Measurements from ENCODE around the gene SH3GL1. TPM values are rescaled to one million over a fixed set of nuclear protein-coding genes. Genes with fewer than 3 reads are reported as not detected.
A peak's percentile ranks its signal among the peaks of the same experiment; 100 is the strongest.

The SH3GL1 gene
- total and polyA plus RNA-seq, 9 of the 15 experiments (the other 6 are each of a cell fraction or from before 2014, with no cell fraction given): 1.7 to 75.3 (median 25.7) TPM

- TF ChIP-seq ZBTB1 (CRISPR knock-in tag; IDR thresholded peaks at IDR 0.05; ENCODE audit: borderline replicate concordance, low read depth) (peak; percentile 54; the same call in 1 of the 2 replicates), CHD1 (IDR thresholded peaks at IDR 0.05; ENCODE audit: low read length) (peak; percentile 45), U2AF2 (optimal IDR thresholded peaks at IDR 0.05; ENCODE audit: low read depth, low read length) (no peak), IFI16 (CRISPR knock-in tag; IDR thresholded peaks at IDR 0.05) (no peak), PTTG1 (tag; IDR thresholded peaks at IDR 0.05; ENCODE audit: low read depth) (no peak), RFX1 (IDR thresholded peaks at IDR 0.05) (no peak), ZNF12 (CRISPR knock-in tag; IDR thresholded peaks at IDR 0.05) (0 out of 2 replicates have a peak, but pooled peaks have one; percentile 32), GABPB1 (CRISPR knock-in tag; IDR thresholded peaks at IDR 0.05) (peak; percentile 15; the same call in 1 of the 2 replicates), RBFOX2 (IDR thresholded peaks at IDR 0.05; ENCODE audit: low read depth, low read length) (peak; percentile 74), ZNF449 (CRISPR knock-in tag; IDR thresholded peaks at IDR 0.05) (no peak), CC2D1A (IDR thresholded peaks at IDR 0.05) (no peak), PCBP2 (IDR thresholded peaks at IDR 0.05; ENCODE audit: low read depth, low read length, poor library complexity, severe bottlenecking) (no peak), KDM5B (IDR thresholded peaks at IDR 0.05; ENCODE audit: insufficient replicate concordance, low read depth, low read length) (peak; percentile 42), RCOR1 (IDR thresholded peaks at IDR 0.05; ENCODE audit: borderline replicate concordance in 1 of 2, low read depth in 2 of 2, low read length in 2 of 2) (0 out of 4 replicates have a peak, but pooled peaks of 1 of the 2 experiments have one; percentile 30), RBBP5 (IDR thresholded peaks at IDR 0.05; ENCODE audit: borderline replicate concordance, insufficient read depth, low read length, poor library complexity, severe bottlenecking) (peak; percentile 32), PHF8 (IDR thresholded peaks at IDR 0.05; ENCODE audit: borderline replicate concordance, low read length) (no peak), ZNF408 (CRISPR knock-in tag; IDR thresholded peaks at IDR 0.05; ENCODE audit: low read depth) (no peak), ZFX (CRISPR knock-in tag; IDR thresholded peaks at IDR 0.05) (peak; percentile 52)
- TF ChIP-seq, protein P1, sequence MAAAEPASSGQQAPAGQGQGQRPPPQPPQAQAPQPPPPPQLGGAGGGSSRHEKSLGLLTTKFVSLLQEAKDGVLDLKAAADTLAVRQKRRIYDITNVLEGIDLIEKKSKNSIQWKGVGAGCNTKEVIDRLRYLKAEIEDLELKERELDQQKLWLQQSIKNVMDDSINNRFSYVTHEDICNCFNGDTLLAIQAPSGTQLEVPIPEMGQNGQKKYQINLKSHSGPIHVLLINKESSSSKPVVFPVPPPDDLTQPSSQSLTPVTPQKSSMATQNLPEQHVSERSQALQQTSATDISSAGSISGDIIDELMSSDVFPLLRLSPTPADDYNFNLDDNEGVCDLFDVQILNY (CRISPR knock-in tag; IDR thresholded peaks at IDR 0.05): peak; percentile 40; the same call in 1 of the 2 replicates
- TF ChIP-seq, protein P2, sequence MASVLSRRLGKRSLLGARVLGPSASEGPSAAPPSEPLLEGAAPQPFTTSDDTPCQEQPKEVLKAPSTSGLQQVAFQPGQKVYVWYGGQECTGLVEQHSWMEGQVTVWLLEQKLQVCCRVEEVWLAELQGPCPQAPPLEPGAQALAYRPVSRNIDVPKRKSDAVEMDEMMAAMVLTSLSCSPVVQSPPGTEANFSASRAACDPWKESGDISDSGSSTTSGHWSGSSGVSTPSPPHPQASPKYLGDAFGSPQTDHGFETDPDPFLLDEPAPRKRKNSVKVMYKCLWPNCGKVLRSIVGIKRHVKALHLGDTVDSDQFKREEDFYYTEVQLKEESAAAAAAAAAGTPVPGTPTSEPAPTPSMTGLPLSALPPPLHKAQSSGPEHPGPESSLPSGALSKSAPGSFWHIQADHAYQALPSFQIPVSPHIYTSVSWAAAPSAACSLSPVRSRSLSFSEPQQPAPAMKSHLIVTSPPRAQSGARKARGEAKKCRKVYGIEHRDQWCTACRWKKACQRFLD (CRISPR knock-in tag; IDR thresholded peaks at IDR 0.05): peak; percentile 30; the same call in 1 of the 2 replicates
- TF ChIP-seq, protein P3, sequence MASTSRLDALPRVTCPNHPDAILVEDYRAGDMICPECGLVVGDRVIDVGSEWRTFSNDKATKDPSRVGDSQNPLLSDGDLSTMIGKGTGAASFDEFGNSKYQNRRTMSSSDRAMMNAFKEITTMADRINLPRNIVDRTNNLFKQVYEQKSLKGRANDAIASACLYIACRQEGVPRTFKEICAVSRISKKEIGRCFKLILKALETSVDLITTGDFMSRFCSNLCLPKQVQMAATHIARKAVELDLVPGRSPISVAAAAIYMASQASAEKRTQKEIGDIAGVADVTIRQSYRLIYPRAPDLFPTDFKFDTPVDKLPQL (IDR thresholded peaks at IDR 0.05; ENCODE audit: extremely low read depth, insufficient read length): no peak
These were observed 2.8 kb upstream of the SH3GL1 start (continued) for GRCh38 chr19:4403005-4403761.

Data from K562 (cell line).